GM19463 (cell line): ENCODE measurements around the gene EFTUD2.
"Not testable (repeated sequence)": the region's sequence is repeated elsewhere in the genome, so short reads cannot be mapped to it uniquely, and the experiment has no call there.

Experiments
- ATAC-seq: cut with Tn5 transposase; IDR thresholded peaks from one replicate; pipeline ENCODE4 v1.9.1; 2021; ENCODE audit warnings: mild to moderate bottlenecking, moderate library complexity; ENCODE audit not compliant: unreplicated experiment

EFTUD2 gene

GRCh38 chr17:44812263-44812662 is 87.0 kb downstream of the EFTUD2 start:
- ATAC-seq: no peak

GRCh38 chr17:44808656-44809388 is 90.4 kb downstream of the EFTUD2 start:
- ATAC-seq: not testable (repeated sequence)

GRCh38 chr17:44808156-44808555 is 91.1 kb downstream of the EFTUD2 start:
- no peak for ATAC-seq

GRCh38 chr17:44807817-44808155 is 91.5 kb downstream of the EFTUD2 start:
- no peak for ATAC-seq

- ATAC-seq: no peak
These were observed 92.0 kb downstream of the EFTUD2 start for GRCh38 chr17:44807093-44807816.

- ATAC-seq: no peak
These were observed 94.7 kb downstream of the EFTUD2 start for GRCh38 chr17:44804302-44805089.

GRCh38 chr17:44801880-44802279 is 97.4 kb downstream of the EFTUD2 start:
- ATAC-seq: no peak
